Panc1 (cell line): ENCODE results near the gene ACTL9. TPM values are rescaled to one million over a fixed set of nuclear protein-coding genes. Genes with fewer than 3 reads are reported as not detected.

Experiments used
- ATAC-seq: fragments of 200-7000 bp; cut with Tn5 transposase; 2 replicates; pipeline ENCODE4 v1.9.1; 2020; ENCODE audit warnings: mild to moderate bottlenecking, moderate library complexity
- BruUV-seq: library from RNA; stranded (reverse); fragments of 400-500 nt; replicated peaks from 2 replicates; lab custom pipeline; 2021; lab: Mats Ljungman, UMichigan
- CTCF ChIA-PET: fragments of 300-600 bp; sonication (Branson Sonifier 250); formaldehyde crosslinking; loops from one replicate; lab custom pipeline; 2022; ENCODE audit warnings: antibody characterized with exemption; lab: Charles Lee
- POLR2A ChIA-PET: fragments of 300-600 bp; sonication (Branson Sonifier 250); formaldehyde crosslinking; loops from one replicate; lab custom pipeline; 2022; ENCODE audit warnings: antibody characterized with exemption; lab: Charles Lee
- DNase-seq: peaks from one replicate; pipeline ENCODE4 v3.0.0-alpha.2; 2010; ENCODE audit warnings: low read depth, low spot score
- H3K27ac ChIP-seq: 2 replicates; pipeline ENCODE4 v1.5.1; 2011; ENCODE audit warnings: mild to moderate bottlenecking, low read length, inconsistent platforms
- H3K27me3 ChIP-seq: fragments of 200-500 bp; sonication (Bioruptor generic); 2 replicates; pipeline ENCODE4 v1.6.0; 2014; ENCODE audit warnings: low read length, inconsistent platforms; ENCODE audit not compliant: control insufficient read depth, insufficient read depth
- H3K36me3 ChIP-seq: fragments of 200-500 bp; sonication (Bioruptor generic); 2 replicates; pipeline ENCODE4 v1.5.1; 2014; ENCODE audit warnings: inconsistent platforms, mild to moderate bottlenecking, low read length, moderate library complexity; ENCODE audit not compliant: control insufficient read depth, insufficient read depth
- H3K4me1 ChIP-seq: 2 replicates; pipeline ENCODE4 v1.5.1; 2011; ENCODE audit warnings: inconsistent platforms, mild to moderate bottlenecking, low read length, moderate library complexity; ENCODE audit not compliant: control insufficient read depth, insufficient read depth
- H3K4me3 ChIP-seq, 2 experiments: 2 replicates each; pipeline ENCODE4 v1.5.1; 2011 to 2012; ENCODE audit warnings: low read depth in 2 of 2, low read length in 2 of 2, mild to moderate bottlenecking in 2 of 2, inconsistent platforms in 1 of 2, moderate library complexity in 1 of 2
- H3K9me3 ChIP-seq: fragments of 200-500 bp; sonication (Bioruptor generic); 2 replicates; pipeline ENCODE4 v1.5.1; 2014; ENCODE audit warnings: low read depth, mild to moderate bottlenecking, inconsistent platforms, low read length, moderate library complexity; ENCODE audit not compliant: control insufficient read depth, insufficient read depth
- CTCF ChIP-seq: fragments of 450-650 bp; IDR thresholded peaks from 2 replicates; pipeline ENCODE4 v1.5.1; 2017; ENCODE audit warnings: mild to moderate bottlenecking
- POLR2AphosphoS5 ChIP-seq: IDR thresholded peaks from 2 replicates; pipeline ENCODE4 v1.6.1; 2012; ENCODE audit warnings: mild to moderate bottlenecking, low read depth, low read length, moderate library complexity
- REST ChIP-seq, 2 experiments: IDR thresholded peaks; 2 replicates each; pipeline ENCODE4 v1.6.1; 2011 to 2012; ENCODE audit warnings: low read depth in 2 of 2, control low read depth in 1 of 2, low read length in 1 of 2, mild to moderate bottlenecking in 1 of 2, moderate library complexity in 1 of 2; ENCODE audit not compliant: insufficient read depth in 1 of 2
- SIN3A ChIP-seq: IDR thresholded peaks from 2 replicates; pipeline ENCODE4 v1.6.1; 2012; ENCODE audit warnings: low read depth, mild to moderate bottlenecking, low read length, moderate library complexity, borderline replicate concordance; ENCODE audit not compliant: insufficient read depth
- TCF7L2 ChIP-seq: IDR thresholded peaks from 2 replicates; pipeline ENCODE4 v1.6.1; 2011; ENCODE audit warnings: mild to moderate bottlenecking, low read depth, low read length, inconsistent platforms
- in situ Hi-C: cut with HindIII; loops from 2 replicates; pipeline ENCODE4 v1.10.0; 2016; ENCODE audit warnings: low sequenced_read_pairs, low pct_unique_long_range_greater_than_20kb
- intact Hi-C: fragments of 100-400 bp; cut with micrococcal nuclease; formaldehyde crosslinking; loops from one replicate; pipeline ENCODE4 v1.10.0; 2022; ENCODE audit not compliant: unreplicated experiment
- total RNA-seq: library from RNA; stranded (reverse); gene quantifications from one replicate; pipeline ENCODE4 v1.2.1, GENCODE V29; 2021; ENCODE audit not compliant: unreplicated experiment

The ACTL9 gene
- total RNA-seq, 1 experiment from 2014 or later, result not detected

DNA sequence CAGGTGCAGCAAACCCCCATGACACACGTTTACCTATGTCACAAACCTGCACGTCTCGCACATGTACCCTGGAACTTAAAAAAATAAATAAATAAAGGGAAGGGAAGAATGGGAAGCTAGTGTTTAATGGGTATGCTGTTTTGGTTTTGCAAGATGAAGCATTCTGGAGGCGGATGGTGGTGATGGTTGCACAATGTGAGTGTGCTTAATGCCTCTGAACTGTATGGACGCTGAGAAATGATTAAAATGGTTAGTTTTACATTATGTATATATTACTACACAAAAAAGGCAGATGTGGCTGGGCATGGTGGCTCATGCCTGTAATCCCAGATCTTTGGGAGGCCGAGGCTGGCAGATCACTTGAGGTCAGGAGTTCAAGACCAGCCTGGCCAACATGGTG lies 50.4 kb downstream of the ACTL9 start:
- in situ Hi-C loops, result no loop called here
- H3K4me1 ChIP-seq, result no peaks in the 10 kb centered on the region
- H3K9me3 ChIP-seq, result no peaks in the 10 kb centered on the region
- no peak for ATAC-seq
- H3K27me3 ChIP-seq, result no peaks in the 10 kb centered on the region
- no peak overlapping the region for H3K27ac ChIP-seq
- intact Hi-C loops, result no loop called here
- ChIA-PET POLR2A (no interaction called here), CTCF (interaction anchor here (0.7 kb wide), 1 partner anchor 715 kb away, joined by 4 read pairs; the partner anchor contains the start of gene ZNF177)
- no TSS peak for BruUV-seq
- no peak overlapping the region for H3K4me3 ChIP-seq
- no peak for DNase-seq
- H3K36me3 ChIP-seq, result no peaks in the 10 kb centered on the region
- TF ChIP-seq REST (IDR thresholded peaks at IDR 0.05; ENCODE audit: insufficient read depth in 1 of 2, low read depth in 2 of 2, low read length in 1 of 2) (no peak), CTCF (no peak), SIN3A (no peak), TCF7L2 (no peak), POLR2AphosphoS5 (no peak)

Other genes with a start within 250 kb of the ACTL9 start
- 0.15 TPM for gene PRAM1, start 196.2 kb downstream of the ACTL9 start, total RNA-seq
- 37.1 TPM for gene ZNF414, start 184.6 kb downstream of the ACTL9 start, total RNA-seq
- 0.33 TPM for gene MYO1F, start 121.4 kb downstream of the ACTL9 start, total RNA-seq
- 10.0 TPM for gene ADAMTS10, start 88.1 kb downstream of the ACTL9 start, total RNA-seq
- not detected for gene NFILZ, start 68.2 kb downstream of the ACTL9 start, total RNA-seq
- not detected for gene OR2Z1, start 22.8 kb upstream of the ACTL9 start, total RNA-seq
- gene ZNF558, start 133.5 kb upstream of the ACTL9 start, total RNA-seq, result 43.3 TPM
- not detected for gene MBD3L1, start 133.6 kb upstream of the ACTL9 start, total RNA-seq